ENCODE measurements around the gene ALG8. TPM values are rescaled to one million over a fixed set of nuclear protein-coding genes. Genes with fewer than 3 reads are reported as not detected.

Gene ALG8
- total RNA-seq, 1 experiment from 2014 or later = 97.0 TPM

DNA sequence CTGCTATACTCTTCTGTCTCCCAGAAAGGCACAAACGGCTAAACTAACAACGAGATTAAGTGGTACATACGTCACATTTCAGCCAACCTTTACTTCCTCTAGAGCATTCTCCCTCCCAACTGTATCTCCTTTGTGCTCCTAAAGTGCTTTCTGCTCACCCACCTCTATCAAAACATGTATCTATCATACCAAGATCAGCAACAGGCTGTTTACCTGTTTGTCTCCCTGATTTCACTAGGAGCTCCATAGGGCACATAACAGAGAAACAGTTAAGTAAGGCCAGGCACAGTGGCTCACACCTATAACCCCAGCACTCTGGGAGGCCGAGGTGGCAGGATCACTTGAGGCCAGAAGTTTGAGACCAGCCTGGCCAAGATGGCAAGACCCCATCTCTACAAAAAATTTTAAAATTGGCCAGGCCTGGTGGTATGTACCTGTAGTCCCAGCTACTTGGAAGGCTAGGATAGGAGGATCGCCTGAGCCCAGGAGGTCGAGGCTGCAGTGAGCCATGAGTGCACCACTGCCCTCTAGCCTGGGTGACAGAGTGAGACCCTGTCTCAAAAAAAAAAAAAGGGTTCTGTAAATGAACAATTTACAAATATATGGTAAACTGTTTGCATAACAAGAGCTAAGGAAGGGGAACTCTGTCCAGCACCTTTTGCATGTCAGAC, 62.6 kb downstream of the ALG8 start:
- Histone ChIP-seq H3K4me1 (ENCODE audit: control insufficient read depth, insufficient read depth, low read length) (peaks cover 22% of the 10 kb centered on the region), H3K9me3 (ENCODE audit: control insufficient read depth, insufficient read depth, low read depth, low read length) (no peaks in the 10 kb centered on the region), H3K27ac (ENCODE audit: low read length) (no peak overlapping the region), H3K4me3 (ENCODE audit: low read depth in 2 of 2, low read length in 2 of 2) (no peak overlapping the region), H3K27me3 (ENCODE audit: control insufficient read depth, insufficient read depth, low read length) (no peaks in the 10 kb centered on the region), H3K36me3 (ENCODE audit: control insufficient read depth, insufficient read depth, low read length) (no peaks in the 10 kb centered on the region; the same call in 1 of the 2 replicates)
- DNase-seq (ENCODE audit: low read depth, low spot score) (no peak), ATAC-seq (no peak)
- in situ Hi-C loops (cut with HindIII; ENCODE audit: low pct_unique_long_range_greater_than_20kb, low sequenced_read_pairs) (no loop called here), intact Hi-C loops (cut with micrococcal nuclease; ENCODE audit: unreplicated experiment) (no loop called here)
- TF ChIP-seq POLR2AphosphoS5 (IDR thresholded peaks at IDR 0.05; ENCODE audit: low read depth, low read length) = no peak
- no peak for TF ChIP-seq TCF7L2 (IDR thresholded peaks at IDR 0.05; ENCODE audit: low read depth, low read length)
- TF ChIP-seq, protein P1, sequence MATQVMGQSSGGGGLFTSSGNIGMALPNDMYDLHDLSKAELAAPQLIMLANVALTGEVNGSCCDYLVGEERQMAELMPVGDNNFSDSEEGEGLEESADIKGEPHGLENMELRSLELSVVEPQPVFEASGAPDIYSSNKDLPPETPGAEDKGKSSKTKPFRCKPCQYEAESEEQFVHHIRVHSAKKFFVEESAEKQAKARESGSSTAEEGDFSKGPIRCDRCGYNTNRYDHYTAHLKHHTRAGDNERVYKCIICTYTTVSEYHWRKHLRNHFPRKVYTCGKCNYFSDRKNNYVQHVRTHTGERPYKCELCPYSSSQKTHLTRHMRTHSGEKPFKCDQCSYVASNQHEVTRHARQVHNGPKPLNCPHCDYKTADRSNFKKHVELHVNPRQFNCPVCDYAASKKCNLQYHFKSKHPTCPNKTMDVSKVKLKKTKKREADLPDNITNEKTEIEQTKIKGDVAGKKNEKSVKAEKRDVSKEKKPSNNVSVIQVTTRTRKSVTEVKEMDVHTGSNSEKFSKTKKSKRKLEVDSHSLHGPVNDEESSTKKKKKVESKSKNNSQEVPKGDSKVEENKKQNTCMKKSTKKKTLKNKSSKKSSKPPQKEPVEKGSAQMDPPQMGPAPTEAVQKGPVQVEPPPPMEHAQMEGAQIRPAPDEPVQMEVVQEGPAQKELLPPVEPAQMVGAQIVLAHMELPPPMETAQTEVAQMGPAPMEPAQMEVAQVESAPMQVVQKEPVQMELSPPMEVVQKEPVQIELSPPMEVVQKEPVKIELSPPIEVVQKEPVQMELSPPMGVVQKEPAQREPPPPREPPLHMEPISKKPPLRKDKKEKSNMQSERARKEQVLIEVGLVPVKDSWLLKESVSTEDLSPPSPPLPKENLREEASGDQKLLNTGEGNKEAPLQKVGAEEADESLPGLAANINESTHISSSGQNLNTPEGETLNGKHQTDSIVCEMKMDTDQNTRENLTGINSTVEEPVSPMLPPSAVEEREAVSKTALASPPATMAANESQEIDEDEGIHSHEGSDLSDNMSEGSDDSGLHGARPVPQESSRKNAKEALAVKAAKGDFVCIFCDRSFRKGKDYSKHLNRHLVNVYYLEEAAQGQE (IDR thresholded peaks at IDR 0.05; ENCODE audit: insufficient read depth in 1 of 2, low read depth in 2 of 2, low read length in 1 of 2) = no peak
- TF ChIP-seq SIN3A (IDR thresholded peaks at IDR 0.05; ENCODE audit: borderline replicate concordance, insufficient read depth, low read depth, low read length) = no peak
- TF ChIP-seq, protein P2, sequence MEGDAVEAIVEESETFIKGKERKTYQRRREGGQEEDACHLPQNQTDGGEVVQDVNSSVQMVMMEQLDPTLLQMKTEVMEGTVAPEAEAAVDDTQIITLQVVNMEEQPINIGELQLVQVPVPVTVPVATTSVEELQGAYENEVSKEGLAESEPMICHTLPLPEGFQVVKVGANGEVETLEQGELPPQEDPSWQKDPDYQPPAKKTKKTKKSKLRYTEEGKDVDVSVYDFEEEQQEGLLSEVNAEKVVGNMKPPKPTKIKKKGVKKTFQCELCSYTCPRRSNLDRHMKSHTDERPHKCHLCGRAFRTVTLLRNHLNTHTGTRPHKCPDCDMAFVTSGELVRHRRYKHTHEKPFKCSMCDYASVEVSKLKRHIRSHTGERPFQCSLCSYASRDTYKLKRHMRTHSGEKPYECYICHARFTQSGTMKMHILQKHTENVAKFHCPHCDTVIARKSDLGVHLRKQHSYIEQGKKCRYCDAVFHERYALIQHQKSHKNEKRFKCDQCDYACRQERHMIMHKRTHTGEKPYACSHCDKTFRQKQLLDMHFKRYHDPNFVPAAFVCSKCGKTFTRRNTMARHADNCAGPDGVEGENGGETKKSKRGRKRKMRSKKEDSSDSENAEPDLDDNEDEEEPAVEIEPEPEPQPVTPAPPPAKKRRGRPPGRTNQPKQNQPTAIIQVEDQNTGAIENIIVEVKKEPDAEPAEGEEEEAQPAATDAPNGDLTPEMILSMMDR (IDR thresholded peaks at IDR 0.05) = no peak
- no TSS peak for BruUV-seq (replicated peaks)
- POLR2A ChIA-PET = interaction anchor here (0.5 to 0.6 kb wide), 2 partner anchors 12 to 36 kb away, joined by 3 to 9 read pairs; no protein-coding TSS in a partner anchor
- CTCF ChIA-PET = no interaction called here

DNA sequence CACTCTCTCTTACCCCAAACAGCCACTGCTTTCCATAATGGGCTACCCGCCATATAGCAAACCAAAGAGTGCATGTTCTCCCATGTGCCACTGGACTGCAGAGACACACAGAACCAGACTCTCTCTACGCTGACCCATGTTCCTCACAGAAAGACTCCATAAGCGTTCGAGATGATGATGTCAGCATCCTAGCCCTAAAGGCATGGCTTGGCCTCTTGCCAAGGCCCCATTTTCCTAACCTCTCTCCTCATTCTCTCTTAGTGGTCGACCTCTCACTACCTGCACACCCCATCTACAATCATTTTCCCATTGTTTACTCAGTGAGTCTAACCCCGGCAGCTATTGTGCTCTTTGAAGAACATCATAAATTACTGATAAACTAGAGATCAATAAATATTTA, 64.7 kb downstream of the ALG8 start:
- Histone ChIP-seq H3K27me3 (ENCODE audit: control insufficient read depth, insufficient read depth, low read length) (no peaks in the 10 kb centered on the region), H3K4me1 (ENCODE audit: control insufficient read depth, insufficient read depth, low read length) (peaks cover 16% of the 10 kb centered on the region), H3K4me3 (ENCODE audit: low read depth in 2 of 2, low read length in 2 of 2) (no peak overlapping the region), H3K36me3 (ENCODE audit: control insufficient read depth, insufficient read depth, low read length) (peaks cover under 1% of the 10 kb centered on the region), H3K9me3 (ENCODE audit: control insufficient read depth, insufficient read depth, low read depth, low read length) (no peaks in the 10 kb centered on the region), H3K27ac (ENCODE audit: low read length) (no peak overlapping the region)
- POLR2A ChIA-PET = no interaction called here
- DNase-seq (ENCODE audit: low read depth, low spot score) = no peak
- no peak for TF ChIP-seq POLR2AphosphoS5 (IDR thresholded peaks at IDR 0.05; ENCODE audit: low read depth, low read length)
- TF ChIP-seq TCF7L2 (IDR thresholded peaks at IDR 0.05; ENCODE audit: low read depth, low read length) = no peak
- TF ChIP-seq, protein P2 (IDR thresholded peaks at IDR 0.05) = no peak
- TF ChIP-seq, protein P1 (IDR thresholded peaks at IDR 0.05; ENCODE audit: insufficient read depth in 1 of 2, low read depth in 2 of 2, low read length in 1 of 2) = no peak
- TF ChIP-seq SIN3A (IDR thresholded peaks at IDR 0.05; ENCODE audit: borderline replicate concordance, insufficient read depth, low read depth, low read length) = no peak
- CTCF ChIA-PET = no interaction called here
- no peak for ATAC-seq
- intact Hi-C loops (cut with micrococcal nuclease; ENCODE audit: unreplicated experiment) = no loop called here
- no TSS peak for BruUV-seq (replicated peaks)
- in situ Hi-C loops (cut with HindIII; ENCODE audit: low pct_unique_long_range_greater_than_20kb, low sequenced_read_pairs) = no loop called here

Measured in Panc1 (cell line).